Measurements from ENCODE around the gene B3GNT8.

DNA sequence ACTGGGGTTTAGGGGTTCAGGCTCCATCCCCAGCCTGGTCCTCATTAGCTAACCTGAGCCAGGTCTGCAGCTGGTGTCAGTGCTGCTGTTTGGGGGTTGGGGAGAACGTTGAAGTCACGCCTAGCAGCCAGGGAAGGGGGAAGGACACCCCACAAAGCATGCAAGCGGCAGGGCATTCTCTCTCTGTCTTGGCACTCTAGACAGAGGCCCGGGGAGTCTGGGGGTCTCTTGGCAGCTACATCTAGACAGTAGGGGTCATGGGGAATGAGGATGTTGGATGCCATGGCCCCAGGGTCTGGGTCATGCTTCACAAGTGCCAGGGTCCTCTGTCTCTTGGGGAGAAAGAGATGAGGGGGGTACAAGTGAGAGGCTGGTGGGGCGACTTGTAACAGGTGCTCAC lies 18.4 kb upstream of the B3GNT8 start:
- TF ChIP-seq POLR2AphosphoS5 (IDR thresholded peaks at IDR 0.05; ENCODE audit: low read depth, low read length) (no peak), CTCF (IDR thresholded peaks at IDR 0.05) (no peak), REST (IDR thresholded peaks at IDR 0.05; ENCODE audit: insufficient read depth in 1 of 2, low read depth in 2 of 2, low read length in 1 of 2) (no peak), SIN3A (IDR thresholded peaks at IDR 0.05; ENCODE audit: borderline replicate concordance, insufficient read depth, low read depth, low read length) (no peak)
